Trophoblast cell (in vitro differentiated cells and primary cell): ENCODE measurements around the gene FAM222A.

Experiments
- DNase-seq, 2 donors: peaks; one replicate each; pipeline ENCODE4 v3.0.0-alpha.2; 2016
- H2AFZ ChIP-seq: 2 replicates; pipeline ENCODE4 v1.6.1; 2013; ENCODE audit warnings: low read length, moderate library complexity, mild to moderate bottlenecking; ENCODE audit not compliant: insufficient read depth, poor library complexity
- H2AK5ac ChIP-seq: 2 replicates; pipeline ENCODE4 v1.6.1; 2013; ENCODE audit warnings: mild to moderate bottlenecking, low read length
- H2BK120ac ChIP-seq: 2 replicates; pipeline ENCODE4 v1.6.1; 2013; ENCODE audit warnings: low read length, mild to moderate bottlenecking, moderate library complexity; ENCODE audit not compliant: insufficient read depth, poor library complexity
- H2BK12ac ChIP-seq: 2 replicates; pipeline ENCODE4 v1.6.1; 2013; ENCODE audit warnings: mild to moderate bottlenecking, low read length, moderate library complexity
- H2BK5ac ChIP-seq: 2 replicates; pipeline ENCODE4 v1.6.1; 2013; ENCODE audit warnings: low read length, low read depth, moderate library complexity, mild to moderate bottlenecking; ENCODE audit not compliant: poor library complexity
- H3K14ac ChIP-seq: 2 replicates; pipeline ENCODE4 v1.6.1; 2013; ENCODE audit warnings: mild to moderate bottlenecking, low read length
- H3K18ac ChIP-seq: 2 replicates; pipeline ENCODE4 v1.6.1; 2013; ENCODE audit warnings: mild to moderate bottlenecking, low read length
- H3K23ac ChIP-seq: 2 replicates; pipeline ENCODE4 v1.6.1; 2013; ENCODE audit warnings: low read length
- H3K27ac ChIP-seq: 2 replicates; pipeline ENCODE4 v1.5.1; 2013; ENCODE audit warnings: low read depth, mild to moderate bottlenecking, inconsistent platforms, low read length, moderate library complexity
- H3K27me3 ChIP-seq: 2 replicates; pipeline ENCODE4 v1.6.1; 2013; ENCODE audit warnings: inconsistent platforms, mild to moderate bottlenecking, low read length, moderate library complexity; ENCODE audit not compliant: insufficient read depth
- H3K36me3 ChIP-seq, 2 experiments: 1 replicate in 1 of 2; 2 replicates in 1 of 2; pipeline ENCODE4 v1.6.1; 2013; ENCODE audit warnings: low read length in 2 of 2, mild to moderate bottlenecking in 2 of 2, moderate library complexity in 1 of 2; ENCODE audit not compliant: insufficient read depth in 2 of 2, control insufficient read depth in 1 of 2
- H3K4ac ChIP-seq: 2 replicates; pipeline ENCODE4 v1.6.1; 2013; ENCODE audit warnings: low read depth, mild to moderate bottlenecking, low read length, moderate library complexity
- H3K4me1 ChIP-seq, 2 experiments: 1 replicate in 1 of 2; 2 replicates in 1 of 2; pipeline ENCODE4 v1.6.1; 2013; ENCODE audit warnings: low read length in 2 of 2, mild to moderate bottlenecking in 2 of 2, moderate library complexity in 1 of 2; ENCODE audit not compliant: insufficient read depth in 2 of 2, control insufficient read depth in 1 of 2
- H3K4me2 ChIP-seq: 2 replicates; pipeline ENCODE4 v1.6.1; 2013; ENCODE audit warnings: inconsistent platforms, mild to moderate bottlenecking, low read length, moderate library complexity
- H3K4me3 ChIP-seq: 2 replicates; pipeline ENCODE4 v1.5.1; 2013; ENCODE audit warnings: mild to moderate bottlenecking, low read depth, low read length, inconsistent platforms
- H3K79me1 ChIP-seq: one replicate; pipeline ENCODE4 v1.6.1; 2013; ENCODE audit warnings: low read length
- H3K79me2 ChIP-seq: 2 replicates; pipeline ENCODE4 v1.6.1; 2013; ENCODE audit warnings: low read length, mild to moderate bottlenecking; ENCODE audit not compliant: control insufficient read depth, insufficient read depth, poor library complexity
- H3K9ac ChIP-seq: 2 replicates; pipeline ENCODE4 v1.6.1; 2013; ENCODE audit warnings: mild to moderate bottlenecking, low read length
- H3K9me3 ChIP-seq: 2 replicates; pipeline ENCODE4 v1.6.1; 2013; ENCODE audit warnings: low read depth, mild to moderate bottlenecking, control low read depth, inconsistent platforms, low read length; ENCODE audit not compliant: insufficient read depth
- H4K12ac ChIP-seq: 2 replicates; pipeline ENCODE4 v1.6.1; 2013; ENCODE audit warnings: low read depth, mild to moderate bottlenecking, low read length, moderate library complexity
- H4K8ac ChIP-seq: 2 replicates; pipeline ENCODE4 v1.6.1; 2013; ENCODE audit warnings: low read depth, mild to moderate bottlenecking, low read length, moderate library complexity
- H4K91ac ChIP-seq: one replicate; pipeline ENCODE4 v1.6.1; 2013; ENCODE audit warnings: low read depth, mild to moderate bottlenecking, low read length, moderate library complexity
- WGBS: extraction: QIAGEN DNeasy Blood & Tissue Kit; methylation state at CpG from one replicate; pipeline ENCODE4 v1.1.7; 2013; ENCODE audit warnings: missing lambda C conversion rate; ENCODE audit not compliant: insufficient read length, insufficient coverage; ENCODE audit errors: extremely low coverage; 5-methylcytosine and 5-hydroxymethylcytosine counted together

Gene FAM222A

GRCh38 chr12:109739747-109740693 is 26.4 kb downstream of the FAM222A start:
- no peak for DNase-seq
- H3K27me3 ChIP-seq, result no peaks in the 10 kb centered on the region
- H2AFZ ChIP-seq, result no peak overlapping the region
- no peak overlapping the region for H2BK12ac ChIP-seq
- no peak overlapping the region for H3K4me3 ChIP-seq
- no peaks in the 10 kb centered on the region for H3K4me1 ChIP-seq
- H3K79me1 ChIP-seq, result no peaks in the 10 kb centered on the region
- H3K18ac ChIP-seq, result no peak overlapping the region
- H3K4ac ChIP-seq, result no peak overlapping the region
- no peak overlapping the region for H2BK120ac ChIP-seq
- no peak overlapping the region for H4K8ac ChIP-seq
- no peak overlapping the region for H4K12ac ChIP-seq
- H3K23ac ChIP-seq, result no peak overlapping the region
- no peak overlapping the region for H3K27ac ChIP-seq
- no peaks in the 10 kb centered on the region for H3K9me3 ChIP-seq
- H3K4me2 ChIP-seq, result no peak overlapping the region
- no peak overlapping the region for H2AK5ac ChIP-seq
- no peak overlapping the region for H2BK5ac ChIP-seq
- H3K36me3 ChIP-seq, result no peaks in the 10 kb centered on the region
- H3K79me2 ChIP-seq, result no peaks in the 10 kb centered on the region
- no CpG with 5 or more reads among the region's 18 CpGs for WGBS
- H3K9ac ChIP-seq, result no peak overlapping the region
- no peak overlapping the region for H4K91ac ChIP-seq
- H3K14ac ChIP-seq, result no peak overlapping the region

DNA sequence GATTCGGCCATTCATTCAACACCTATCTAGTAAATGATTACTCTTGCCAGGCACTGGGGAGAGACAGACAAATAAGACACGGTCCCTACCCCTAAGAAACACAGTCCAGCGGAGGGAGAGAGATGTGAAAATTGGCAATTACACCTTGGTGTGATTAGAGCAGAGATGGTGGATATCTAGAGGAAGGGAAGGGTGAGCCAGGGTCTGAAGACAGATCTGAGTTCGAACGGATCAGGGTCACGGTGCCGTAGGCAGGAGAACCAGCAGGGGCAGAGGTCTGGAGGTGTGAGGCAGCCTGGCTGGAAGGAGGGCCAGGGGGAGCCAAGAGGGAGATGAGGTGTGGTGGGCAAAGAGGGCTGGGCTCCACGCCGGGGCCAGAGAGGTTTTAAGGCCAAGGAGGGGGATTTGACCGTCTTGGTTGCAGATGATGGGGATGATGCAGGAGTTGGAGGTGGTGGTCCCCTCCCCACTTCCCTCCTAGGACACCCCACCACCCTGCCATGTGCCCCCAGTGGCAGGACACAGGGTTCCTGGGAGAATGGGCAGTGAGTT is 27.1 kb downstream of the FAM222A start:
- H4K8ac ChIP-seq, result no peak overlapping the region
- no peak overlapping the region for H3K4ac ChIP-seq
- WGBS, result no CpG with 5 or more reads among the region's 10 CpGs
- H3K4me2 ChIP-seq, result no peak overlapping the region
- H2BK12ac ChIP-seq, result no peak overlapping the region
- H3K9ac ChIP-seq, result no peak overlapping the region
- no peak overlapping the region for H4K12ac ChIP-seq
- no peak overlapping the region for H2AK5ac ChIP-seq
- no peaks in the 10 kb centered on the region for H3K79me2 ChIP-seq
- DNase-seq, result no peak
- H3K27me3 ChIP-seq, result no peaks in the 10 kb centered on the region
- no peak overlapping the region for H3K18ac ChIP-seq
- H3K36me3 ChIP-seq, result no peaks in the 10 kb centered on the region
- no peak overlapping the region for H3K23ac ChIP-seq
- no peaks in the 10 kb centered on the region for H3K9me3 ChIP-seq
- H3K4me1 ChIP-seq, result no peaks in the 10 kb centered on the region
- H2BK5ac ChIP-seq, result no peak overlapping the region
- no peak overlapping the region for H3K4me3 ChIP-seq
- no peak overlapping the region for H4K91ac ChIP-seq
- H2BK120ac ChIP-seq, result no peak overlapping the region
- no peak overlapping the region for H2AFZ ChIP-seq
- no peak overlapping the region for H3K14ac ChIP-seq
- no peak overlapping the region for H3K27ac ChIP-seq
- H3K79me1 ChIP-seq, result no peaks in the 10 kb centered on the region

DNA sequence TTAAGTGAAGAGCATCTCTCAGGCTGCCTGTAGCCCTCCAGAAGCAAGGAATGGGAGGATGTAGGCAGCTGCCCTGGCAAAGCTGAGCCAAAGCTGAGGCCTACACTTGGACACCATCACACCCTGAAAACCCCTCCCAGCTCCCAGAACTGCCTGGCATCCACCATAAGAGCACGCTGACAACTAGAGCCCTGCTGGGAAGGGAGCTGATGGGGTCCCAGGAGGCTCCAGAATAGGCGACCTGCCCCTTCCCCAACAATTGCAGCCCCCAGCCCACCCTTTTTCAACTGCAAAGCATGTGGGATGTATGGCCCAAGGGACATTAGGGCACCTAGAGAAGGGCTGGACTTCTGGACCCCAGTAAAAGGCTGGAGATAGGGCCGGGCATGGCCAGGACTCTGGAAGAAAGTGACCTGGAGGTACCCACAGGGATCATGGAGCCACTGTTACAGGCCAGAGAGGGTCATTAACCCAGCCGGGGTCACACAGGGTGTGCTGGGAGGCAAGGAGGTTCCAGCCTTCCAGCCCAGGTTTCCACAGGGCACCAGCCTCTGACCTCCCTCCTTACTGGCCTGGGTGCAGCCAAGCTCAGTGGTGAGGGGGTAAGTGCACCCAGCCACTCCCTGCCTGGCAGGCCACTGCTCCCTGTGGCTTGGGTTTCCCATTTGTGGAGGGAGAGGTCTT is 27.8 kb downstream of the FAM222A start:
- Histone ChIP-seq H3K9me3 (no peaks in the 10 kb centered on the region), H3K79me2 (no peaks in the 10 kb centered on the region), H3K79me1 (no peaks in the 10 kb centered on the region), H3K14ac (no peak overlapping the region), H3K9ac (no peak overlapping the region), H3K18ac (no peak overlapping the region), H2AFZ (no peak overlapping the region), H2BK5ac (no peak overlapping the region), H3K27me3 (no peaks in the 10 kb centered on the region), H2BK12ac (no peak overlapping the region), H2AK5ac (no peak overlapping the region), H2BK120ac (no peak overlapping the region), H3K27ac (no peak overlapping the region), H3K4me1 (no peaks in the 10 kb centered on the region), H3K4me3 (no peak overlapping the region), H3K4ac (no peak overlapping the region), H3K23ac (no peak overlapping the region), H4K12ac (no peak overlapping the region), H4K8ac (no peak overlapping the region), H3K36me3 (no peaks in the 10 kb centered on the region), H4K91ac (no peak overlapping the region), H3K4me2 (no peak overlapping the region)
- no CpG with 5 or more reads among the region's 4 CpGs for WGBS
- no peak for DNase-seq

DNA sequence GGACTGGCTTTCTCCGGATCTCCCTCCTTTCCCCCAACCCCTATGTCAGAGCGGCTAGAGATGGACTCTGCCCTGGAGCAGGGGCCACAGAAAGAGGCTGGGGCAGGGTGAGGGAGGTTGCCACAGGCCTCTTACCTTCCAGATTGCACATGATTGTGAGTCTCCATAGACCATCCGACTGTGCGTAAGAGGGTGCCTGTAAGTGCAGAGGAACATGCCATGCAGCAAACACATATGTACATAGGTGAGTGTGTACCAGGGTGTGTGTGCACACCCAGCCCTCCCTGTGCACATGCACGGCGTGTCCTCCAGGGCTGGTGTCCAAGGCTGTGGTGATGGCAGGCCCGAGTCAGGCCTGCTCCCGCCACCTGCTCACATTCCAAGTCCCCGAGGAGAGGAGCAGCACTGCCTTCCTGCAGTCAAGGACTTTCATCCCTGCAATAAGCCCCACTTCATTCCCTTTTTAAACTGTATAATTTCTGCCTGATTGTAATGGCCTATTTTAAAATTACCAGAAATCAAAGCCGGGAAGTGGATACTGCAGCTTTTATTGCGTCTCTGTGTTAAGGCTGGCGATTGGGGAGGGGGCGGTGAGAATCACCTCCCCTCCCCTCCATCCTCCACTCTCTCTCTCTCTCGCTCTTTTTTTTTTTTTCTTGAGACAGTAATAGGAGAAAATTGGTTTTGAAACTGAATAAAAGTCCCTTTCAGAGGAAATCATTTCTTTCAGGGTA is 28.5 kb downstream of the FAM222A start:
- H2AFZ ChIP-seq, result no peak overlapping the region
- no peak overlapping the region for H3K14ac ChIP-seq
- H3K9me3 ChIP-seq, result no peaks in the 10 kb centered on the region
- no peaks in the 10 kb centered on the region for H3K79me1 ChIP-seq
- no peaks in the 10 kb centered on the region for H3K79me2 ChIP-seq
- H2BK12ac ChIP-seq, result no peak overlapping the region
- no peak overlapping the region for H3K4me2 ChIP-seq
- no peak overlapping the region for H3K18ac ChIP-seq
- no peaks in the 10 kb centered on the region for H3K27me3 ChIP-seq
- no peak overlapping the region for H3K9ac ChIP-seq
- no peak overlapping the region for H3K23ac ChIP-seq
- H3K4me1 ChIP-seq, result no peaks in the 10 kb centered on the region
- H4K91ac ChIP-seq, result no peak overlapping the region
- no peaks in the 10 kb centered on the region for H3K36me3 ChIP-seq
- no peak overlapping the region for H2AK5ac ChIP-seq
- no peak overlapping the region for H2BK120ac ChIP-seq
- H2BK5ac ChIP-seq, result no peak overlapping the region
- H3K4ac ChIP-seq, result no peak overlapping the region
- no peak overlapping the region for H4K12ac ChIP-seq
- WGBS, result no CpG with 5 or more reads among the region's 14 CpGs
- no peak for DNase-seq
- H4K8ac ChIP-seq, result no peak overlapping the region
- H3K27ac ChIP-seq, result no peak overlapping the region
- no peak overlapping the region for H3K4me3 ChIP-seq
